Measurements from ENCODE around the gene TM4SF20. TPM values are rescaled to one million over a fixed set of nuclear protein-coding genes. Genes with fewer than 3 reads are reported as not detected.

TM4SF20 gene
- total and polyA plus RNA-seq, 4 donors, result not detected

DNA sequence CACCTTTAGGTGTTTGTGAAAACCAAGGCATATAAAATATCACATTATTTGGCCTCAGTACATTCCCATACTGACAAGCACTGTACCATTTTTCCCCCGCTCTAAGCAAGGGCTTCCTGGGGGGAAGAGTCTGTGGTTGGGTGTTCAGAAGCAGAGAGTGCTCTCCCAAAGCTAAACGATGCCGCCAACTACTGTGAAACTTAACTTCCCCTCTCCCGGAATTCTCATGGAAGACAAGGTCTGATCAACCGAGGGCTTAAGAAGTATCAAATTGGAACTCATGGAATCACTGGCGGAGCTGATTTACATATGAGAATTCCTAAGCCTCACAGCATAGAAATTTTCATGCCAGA, 54.5 kb downstream of the TM4SF20 start:
- Histone ChIP-seq H3K27me3 (ENCODE audit: control insufficient read depth in 4 of 4, insufficient read depth in 4 of 4, low read length in 3 of 4) (no peaks in the 10 kb centered on the region), H3K4me3 (ENCODE audit: low read depth in 1 of 3, low read length in 3 of 3) (peak overlapping the region; percentile 93 to 97 (median 95)), H3K36me3 (ENCODE audit: control insufficient read depth in 4 of 4, insufficient read depth in 3 of 4, low read depth in 1 of 4, low read length in 3 of 4) (peaks cover 0 to 1% (median 0%) of the 10 kb centered on the region in 4 donors), H3K9me3 (ENCODE audit: control insufficient read depth in 4 of 4, low read length in 3 of 4) (peaks cover 0 to 1% (median 0%) of the 10 kb centered on the region in 4 donors), H3K9ac (ENCODE audit: low read depth in 1 of 2, low read length in 2 of 2) (peak overlapping the region; percentile 44 to 76), H3K4me1 (ENCODE audit: control insufficient read depth in 4 of 4, insufficient read depth in 4 of 4, low read length in 3 of 4) (peaks cover 6 to 21% (median 13%) of the 10 kb centered on the region in 4 donors), H3K27ac (ENCODE audit: low read depth in 1 of 2, low read length in 2 of 2) (peak overlapping the region; percentile 88 to 95)
- no peak for DNase-seq (ENCODE audit: low spot score)
- WGBS, result 13% methylated on average over 6 of the region's 6 CpGs
- TF ChIP-seq, protein P1, sequence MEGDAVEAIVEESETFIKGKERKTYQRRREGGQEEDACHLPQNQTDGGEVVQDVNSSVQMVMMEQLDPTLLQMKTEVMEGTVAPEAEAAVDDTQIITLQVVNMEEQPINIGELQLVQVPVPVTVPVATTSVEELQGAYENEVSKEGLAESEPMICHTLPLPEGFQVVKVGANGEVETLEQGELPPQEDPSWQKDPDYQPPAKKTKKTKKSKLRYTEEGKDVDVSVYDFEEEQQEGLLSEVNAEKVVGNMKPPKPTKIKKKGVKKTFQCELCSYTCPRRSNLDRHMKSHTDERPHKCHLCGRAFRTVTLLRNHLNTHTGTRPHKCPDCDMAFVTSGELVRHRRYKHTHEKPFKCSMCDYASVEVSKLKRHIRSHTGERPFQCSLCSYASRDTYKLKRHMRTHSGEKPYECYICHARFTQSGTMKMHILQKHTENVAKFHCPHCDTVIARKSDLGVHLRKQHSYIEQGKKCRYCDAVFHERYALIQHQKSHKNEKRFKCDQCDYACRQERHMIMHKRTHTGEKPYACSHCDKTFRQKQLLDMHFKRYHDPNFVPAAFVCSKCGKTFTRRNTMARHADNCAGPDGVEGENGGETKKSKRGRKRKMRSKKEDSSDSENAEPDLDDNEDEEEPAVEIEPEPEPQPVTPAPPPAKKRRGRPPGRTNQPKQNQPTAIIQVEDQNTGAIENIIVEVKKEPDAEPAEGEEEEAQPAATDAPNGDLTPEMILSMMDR (IDR thresholded peaks at IDR 0.05; ENCODE audit: low read depth, low read length, missing input control), result no peak
- TF ChIP-seq, protein P2, sequence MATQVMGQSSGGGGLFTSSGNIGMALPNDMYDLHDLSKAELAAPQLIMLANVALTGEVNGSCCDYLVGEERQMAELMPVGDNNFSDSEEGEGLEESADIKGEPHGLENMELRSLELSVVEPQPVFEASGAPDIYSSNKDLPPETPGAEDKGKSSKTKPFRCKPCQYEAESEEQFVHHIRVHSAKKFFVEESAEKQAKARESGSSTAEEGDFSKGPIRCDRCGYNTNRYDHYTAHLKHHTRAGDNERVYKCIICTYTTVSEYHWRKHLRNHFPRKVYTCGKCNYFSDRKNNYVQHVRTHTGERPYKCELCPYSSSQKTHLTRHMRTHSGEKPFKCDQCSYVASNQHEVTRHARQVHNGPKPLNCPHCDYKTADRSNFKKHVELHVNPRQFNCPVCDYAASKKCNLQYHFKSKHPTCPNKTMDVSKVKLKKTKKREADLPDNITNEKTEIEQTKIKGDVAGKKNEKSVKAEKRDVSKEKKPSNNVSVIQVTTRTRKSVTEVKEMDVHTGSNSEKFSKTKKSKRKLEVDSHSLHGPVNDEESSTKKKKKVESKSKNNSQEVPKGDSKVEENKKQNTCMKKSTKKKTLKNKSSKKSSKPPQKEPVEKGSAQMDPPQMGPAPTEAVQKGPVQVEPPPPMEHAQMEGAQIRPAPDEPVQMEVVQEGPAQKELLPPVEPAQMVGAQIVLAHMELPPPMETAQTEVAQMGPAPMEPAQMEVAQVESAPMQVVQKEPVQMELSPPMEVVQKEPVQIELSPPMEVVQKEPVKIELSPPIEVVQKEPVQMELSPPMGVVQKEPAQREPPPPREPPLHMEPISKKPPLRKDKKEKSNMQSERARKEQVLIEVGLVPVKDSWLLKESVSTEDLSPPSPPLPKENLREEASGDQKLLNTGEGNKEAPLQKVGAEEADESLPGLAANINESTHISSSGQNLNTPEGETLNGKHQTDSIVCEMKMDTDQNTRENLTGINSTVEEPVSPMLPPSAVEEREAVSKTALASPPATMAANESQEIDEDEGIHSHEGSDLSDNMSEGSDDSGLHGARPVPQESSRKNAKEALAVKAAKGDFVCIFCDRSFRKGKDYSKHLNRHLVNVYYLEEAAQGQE (IDR thresholded peaks at IDR 0.05), result no peak
- TF ChIP-seq RAD21 (IDR thresholded peaks at IDR 0.05) (no peak), HNF4G (IDR thresholded peaks at IDR 0.05) (no peak), GABPA (IDR thresholded peaks at IDR 0.05 in 1 of 2, conservative IDR thresholded peaks at IDR 0.05 in 1 of 2) (no peak), NR2F2 (IDR thresholded peaks at IDR 0.05) (no peak), YY1 (IDR thresholded peaks at IDR 0.05) (no peak), FOXA1 (IDR thresholded peaks at IDR 0.05) (no peak)
- TF ChIP-seq, protein P3, sequence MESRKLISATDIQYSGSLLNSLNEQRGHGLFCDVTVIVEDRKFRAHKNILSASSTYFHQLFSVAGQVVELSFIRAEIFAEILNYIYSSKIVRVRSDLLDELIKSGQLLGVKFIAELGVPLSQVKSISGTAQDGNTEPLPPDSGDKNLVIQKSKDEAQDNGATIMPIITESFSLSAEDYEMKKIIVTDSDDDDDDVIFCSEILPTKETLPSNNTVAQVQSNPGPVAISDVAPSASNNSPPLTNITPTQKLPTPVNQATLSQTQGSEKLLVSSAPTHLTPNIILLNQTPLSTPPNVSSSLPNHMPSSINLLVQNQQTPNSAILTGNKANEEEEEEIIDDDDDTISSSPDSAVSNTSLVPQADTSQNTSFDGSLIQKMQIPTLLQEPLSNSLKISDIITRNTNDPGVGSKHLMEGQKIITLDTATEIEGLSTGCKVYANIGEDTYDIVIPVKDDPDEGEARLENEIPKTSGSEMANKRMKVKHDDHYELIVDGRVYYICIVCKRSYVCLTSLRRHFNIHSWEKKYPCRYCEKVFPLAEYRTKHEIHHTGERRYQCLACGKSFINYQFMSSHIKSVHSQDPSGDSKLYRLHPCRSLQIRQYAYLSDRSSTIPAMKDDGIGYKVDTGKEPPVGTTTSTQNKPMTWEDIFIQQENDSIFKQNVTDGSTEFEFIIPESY (IDR thresholded peaks at IDR 0.05), result no peak
- TF ChIP-seq, protein P4, sequence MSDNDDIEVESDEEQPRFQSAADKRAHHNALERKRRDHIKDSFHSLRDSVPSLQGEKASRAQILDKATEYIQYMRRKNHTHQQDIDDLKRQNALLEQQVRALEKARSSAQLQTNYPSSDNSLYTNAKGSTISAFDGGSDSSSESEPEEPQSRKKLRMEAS (IDR thresholded peaks at IDR 0.05), result no peak
- TF ChIP-seq, protein P5, sequence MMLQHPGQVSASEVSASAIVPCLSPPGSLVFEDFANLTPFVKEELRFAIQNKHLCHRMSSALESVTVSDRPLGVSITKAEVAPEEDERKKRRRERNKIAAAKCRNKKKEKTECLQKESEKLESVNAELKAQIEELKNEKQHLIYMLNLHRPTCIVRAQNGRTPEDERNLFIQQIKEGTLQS (IDR thresholded peaks at IDR 0.05), result no peak

DNA sequence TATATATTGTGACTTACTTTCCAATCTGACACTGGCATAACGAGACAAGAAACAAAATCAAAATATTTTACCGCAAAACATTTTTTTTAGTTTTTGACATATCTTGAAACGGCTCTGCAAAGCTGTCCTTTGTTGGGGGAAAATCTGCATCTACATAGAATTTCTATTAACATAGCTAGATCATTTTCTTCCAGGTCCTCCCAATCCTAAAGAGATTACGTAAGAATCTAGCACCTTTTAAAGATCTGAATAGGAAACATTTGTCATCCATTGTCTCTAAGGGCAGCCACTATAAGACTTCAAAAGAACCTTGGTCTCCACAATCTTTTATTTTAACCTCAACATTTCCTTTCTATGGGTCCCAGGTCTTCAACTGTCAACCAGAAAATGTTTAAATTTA, 55.3 kb downstream of the TM4SF20 start:
- TF ChIP-seq, protein P4 (IDR thresholded peaks at IDR 0.05), result no peak
- TF ChIP-seq NR2F2 (IDR thresholded peaks at IDR 0.05) (no peak), GABPA (IDR thresholded peaks at IDR 0.05 in 1 of 2, conservative IDR thresholded peaks at IDR 0.05 in 1 of 2) (no peak), JUND (IDR thresholded peaks at IDR 0.05) (no peak), RXRA (IDR thresholded peaks at IDR 0.05) (no peak), RAD21 (IDR thresholded peaks at IDR 0.05) (no peak)
- DNase-seq (ENCODE audit: low spot score), result no peak
- no peaks in the 10 kb centered on the region for H3K36me3 ChIP-seq (ENCODE audit: control insufficient read depth in 4 of 4, insufficient read depth in 3 of 4, low read depth in 1 of 4, low read length in 3 of 4)
- WGBS, result 98% methylated on average over 4 of the region's 4 CpGs
- H3K9ac ChIP-seq (ENCODE audit: low read depth in 1 of 2, low read length in 2 of 2), result no peak overlapping the region
- H3K4me1 ChIP-seq (ENCODE audit: control insufficient read depth in 4 of 4, insufficient read depth in 4 of 4, low read length in 3 of 4), result peaks cover 6 to 21% (median 13%) of the 10 kb centered on the region in 4 donors
- H3K9me3 ChIP-seq (ENCODE audit: control insufficient read depth in 4 of 4, low read length in 3 of 4), result peaks cover 0 to 1% (median 0%) of the 10 kb centered on the region in 4 donors
- no peaks in the 10 kb centered on the region for H3K27me3 ChIP-seq (ENCODE audit: control insufficient read depth in 4 of 4, insufficient read depth in 4 of 4, low read length in 3 of 4)
- no peak overlapping the region for H3K27ac ChIP-seq (ENCODE audit: low read depth in 1 of 2, low read length in 2 of 2)
- H3K4me3 ChIP-seq (ENCODE audit: low read depth in 1 of 3, low read length in 3 of 3), result no peak overlapping the region
